ENCODE results near the gene ATXN7L3.

ATXN7L3 gene

DNA sequence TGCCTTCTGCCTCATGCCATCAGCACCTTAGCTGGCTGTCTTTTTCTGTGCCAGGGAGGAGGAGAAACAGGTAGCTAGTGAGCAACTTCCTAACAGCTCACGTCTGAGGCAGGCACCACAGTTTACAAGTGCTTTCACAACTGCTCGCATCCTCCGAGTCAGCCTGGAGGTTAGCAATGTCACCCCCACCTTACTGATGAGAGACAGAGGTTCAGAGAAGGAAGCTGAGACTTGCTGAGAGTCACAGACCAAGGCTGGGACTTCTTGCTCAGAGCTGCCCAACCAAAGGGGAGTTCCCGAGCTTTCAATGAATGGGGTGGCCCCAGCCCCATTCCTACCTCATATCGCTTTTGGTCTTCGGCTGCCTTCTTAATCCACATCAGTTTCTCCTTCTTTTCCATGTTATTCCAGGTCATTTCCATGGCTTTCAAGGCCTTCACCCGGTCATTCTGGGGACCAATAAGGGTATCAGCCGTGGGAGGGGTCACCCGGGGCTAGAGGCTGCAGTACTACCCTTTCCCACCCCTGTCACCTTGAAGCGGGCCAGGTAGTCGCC lies 10.2 kb upstream of the ATXN7L3 start:
- H3K9me3 ChIP-seq (ENCODE audit: insufficient read depth, low read length), result no peaks in the 10 kb centered on the region
- H3F3A ChIP-seq (ENCODE audit: insufficient read depth), result peaks cover 18% of the 10 kb centered on the region
- peak overlapping the region; percentile 48 for H3K27ac ChIP-seq (ENCODE audit: low read depth, low read length)
- no peaks in the 10 kb centered on the region for H3K9me2 ChIP-seq (replicated peaks; ENCODE audit: insufficient read depth, low read length)
- no peak for TF ChIP-seq EZH2phosphoT487 (conservative IDR thresholded peaks at IDR 0.05; ENCODE audit: low read length)
- TF ChIP-seq, protein P1, sequence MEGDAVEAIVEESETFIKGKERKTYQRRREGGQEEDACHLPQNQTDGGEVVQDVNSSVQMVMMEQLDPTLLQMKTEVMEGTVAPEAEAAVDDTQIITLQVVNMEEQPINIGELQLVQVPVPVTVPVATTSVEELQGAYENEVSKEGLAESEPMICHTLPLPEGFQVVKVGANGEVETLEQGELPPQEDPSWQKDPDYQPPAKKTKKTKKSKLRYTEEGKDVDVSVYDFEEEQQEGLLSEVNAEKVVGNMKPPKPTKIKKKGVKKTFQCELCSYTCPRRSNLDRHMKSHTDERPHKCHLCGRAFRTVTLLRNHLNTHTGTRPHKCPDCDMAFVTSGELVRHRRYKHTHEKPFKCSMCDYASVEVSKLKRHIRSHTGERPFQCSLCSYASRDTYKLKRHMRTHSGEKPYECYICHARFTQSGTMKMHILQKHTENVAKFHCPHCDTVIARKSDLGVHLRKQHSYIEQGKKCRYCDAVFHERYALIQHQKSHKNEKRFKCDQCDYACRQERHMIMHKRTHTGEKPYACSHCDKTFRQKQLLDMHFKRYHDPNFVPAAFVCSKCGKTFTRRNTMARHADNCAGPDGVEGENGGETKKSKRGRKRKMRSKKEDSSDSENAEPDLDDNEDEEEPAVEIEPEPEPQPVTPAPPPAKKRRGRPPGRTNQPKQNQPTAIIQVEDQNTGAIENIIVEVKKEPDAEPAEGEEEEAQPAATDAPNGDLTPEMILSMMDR (IDR thresholded peaks at IDR 0.05; ENCODE audit: insufficient read depth, low read length, poor library complexity, severe bottlenecking), result no peak
- no peaks in the 10 kb centered on the region for H3K27me3 ChIP-seq (ENCODE audit: low read length)
- H4K20me1 ChIP-seq (ENCODE audit: low read depth, low read length), result no peaks in the 10 kb centered on the region
- peak overlapping the region; percentile 37 for H3K4me3 ChIP-seq (ENCODE audit: insufficient read depth, low read length, poor library complexity, severe bottlenecking)
- H2AFZ ChIP-seq (ENCODE audit: low read depth, low read length, severe bottlenecking), result no peak overlapping the region
- H3K9ac ChIP-seq (ENCODE audit: low read length), result peak overlapping the region; percentile 85
- peaks cover 7% of the 10 kb centered on the region; the same call in 1 of the 2 replicates for H3K79me2 ChIP-seq (ENCODE audit: insufficient read depth, low read length)
- H3K4me2 ChIP-seq (ENCODE audit: low read depth, low read length, poor library complexity, severe bottlenecking), result peak overlapping the region; percentile 65
- H3K36me3 ChIP-seq (ENCODE audit: low read length), result peaks cover 11% of the 10 kb centered on the region; the same call in 1 of the 2 replicates

DNA sequence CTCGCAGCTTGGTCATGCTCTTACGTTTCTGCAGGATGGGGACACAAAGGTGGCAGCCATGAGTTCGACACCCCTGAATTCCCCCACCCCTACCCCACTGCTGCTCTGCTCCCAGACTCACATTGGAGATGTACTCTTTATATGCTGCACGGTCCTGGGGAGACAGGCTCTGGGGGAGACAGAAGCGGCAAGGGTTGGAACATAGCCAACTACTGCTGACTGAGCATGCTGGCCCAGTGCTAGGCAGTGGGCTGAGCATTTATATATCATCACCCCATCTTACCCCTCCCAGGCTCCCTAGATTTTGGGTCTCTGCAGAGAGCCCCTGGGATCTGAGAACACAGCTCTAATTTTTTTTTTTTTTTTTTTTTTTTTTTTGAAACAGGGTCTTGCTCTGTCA lies 8.1 kb upstream of the ATXN7L3 start:
- Histone ChIP-seq H3K79me2 (ENCODE audit: insufficient read depth, low read length) (peaks cover 7% of the 10 kb centered on the region; the same call in 1 of the 2 replicates), H3F3A (ENCODE audit: insufficient read depth) (peaks cover 28% of the 10 kb centered on the region), H3K27me3 (ENCODE audit: low read length) (no peaks in the 10 kb centered on the region), H3K4me3 (ENCODE audit: insufficient read depth, low read length, poor library complexity, severe bottlenecking) (no peak overlapping the region), H3K27ac (ENCODE audit: low read depth, low read length) (no peak overlapping the region), H3K9me2 (replicated peaks; ENCODE audit: insufficient read depth, low read length) (no peaks in the 10 kb centered on the region), H3K36me3 (ENCODE audit: low read length) (peaks cover 11% of the 10 kb centered on the region; the same call in 1 of the 2 replicates), H3K4me2 (ENCODE audit: low read depth, low read length, poor library complexity, severe bottlenecking) (no peak overlapping the region), H2AFZ (ENCODE audit: low read depth, low read length, severe bottlenecking) (no peak overlapping the region), H4K20me1 (ENCODE audit: low read depth, low read length) (no peaks in the 10 kb centered on the region), H3K9me3 (ENCODE audit: insufficient read depth, low read length) (no peaks in the 10 kb centered on the region), H3K9ac (ENCODE audit: low read length) (no peak overlapping the region)
- TF ChIP-seq, protein P1 (IDR thresholded peaks at IDR 0.05; ENCODE audit: insufficient read depth, low read length, poor library complexity, severe bottlenecking), result no peak
- TF ChIP-seq EZH2phosphoT487 (conservative IDR thresholded peaks at IDR 0.05; ENCODE audit: low read length), result no peak

DNA sequence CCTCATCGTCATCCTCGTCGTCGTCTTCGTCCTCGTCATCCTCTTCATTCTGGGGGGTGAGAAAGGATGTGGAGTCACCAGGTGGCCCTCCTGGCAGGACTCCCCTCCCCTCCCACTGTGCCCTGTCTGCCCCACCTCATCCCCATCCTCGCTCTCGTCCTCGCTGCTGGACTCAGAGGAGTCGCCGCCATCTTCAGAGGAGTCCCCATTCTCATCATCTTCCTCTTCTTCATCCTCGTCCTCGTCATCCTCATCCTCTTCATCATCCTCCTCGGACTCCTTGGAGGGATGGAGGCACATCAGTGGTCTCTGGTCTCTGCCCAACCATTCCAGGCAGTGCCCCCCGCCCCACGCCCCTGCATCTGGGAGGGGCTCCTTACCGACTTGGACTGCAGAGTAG lies 7.6 kb upstream of the ATXN7L3 start:
- Histone ChIP-seq H4K20me1 (ENCODE audit: low read depth, low read length) (no peaks in the 10 kb centered on the region), H3K4me2 (ENCODE audit: low read depth, low read length, poor library complexity, severe bottlenecking) (no peak overlapping the region), H3F3A (ENCODE audit: insufficient read depth) (peaks cover 28% of the 10 kb centered on the region), H3K27me3 (ENCODE audit: low read length) (no peaks in the 10 kb centered on the region), H3K4me3 (ENCODE audit: insufficient read depth, low read length, poor library complexity, severe bottlenecking) (no peak overlapping the region), H3K9me2 (replicated peaks; ENCODE audit: insufficient read depth, low read length) (no peaks in the 10 kb centered on the region), H3K79me2 (ENCODE audit: insufficient read depth, low read length) (peaks cover 7% of the 10 kb centered on the region; the same call in 1 of the 2 replicates), H3K9ac (ENCODE audit: low read length) (no peak overlapping the region), H3K36me3 (ENCODE audit: low read length) (peaks cover 11% of the 10 kb centered on the region; the same call in 1 of the 2 replicates), H3K27ac (ENCODE audit: low read depth, low read length) (no peak overlapping the region), H3K9me3 (ENCODE audit: insufficient read depth, low read length) (no peaks in the 10 kb centered on the region), H2AFZ (ENCODE audit: low read depth, low read length, severe bottlenecking) (no peak overlapping the region)
- no peak for TF ChIP-seq EZH2phosphoT487 (conservative IDR thresholded peaks at IDR 0.05; ENCODE audit: low read length)
- TF ChIP-seq, protein P1 (IDR thresholded peaks at IDR 0.05; ENCODE audit: insufficient read depth, low read length, poor library complexity, severe bottlenecking), result no peak
